Activated naive CD4-positive, alpha-beta T cell treated with anti-CD3 and anti-CD28 coated beads, Interleukin-2, amount 10 ng/mL, durations not matched to agents 7 days and 5 days (primary cell): ENCODE data around the gene INPP5A.
"Not testable (repeated sequence)": the region's sequence is repeated elsewhere in the genome, so short reads cannot be mapped to it uniquely, and the experiment has no call there.

Experiments
- CTCF ChIA-PET: fragments of 350-600 bp; sonication (Branson Sonifier 250); formaldehyde crosslinking; loops from one replicate; lab custom pipeline; 2021; ENCODE audit warnings: antibody characterized with exemption; lab: Charles Lee
- DNase-seq: peaks from one replicate; pipeline ENCODE4 v3.0.0-alpha.2; 2020
- H3K27ac Mint-ChIP-seq: one replicate; pipeline ENCODE4 v1.8.0; 2021; ENCODE audit warnings: mild to moderate bottlenecking, moderate library complexity, mixed read lengths
- H3K27me3 Mint-ChIP-seq: one replicate; pipeline ENCODE4 v1.8.0; 2021; ENCODE audit warnings: mild to moderate bottlenecking, mixed read lengths
- H3K36me3 Mint-ChIP-seq: one replicate; pipeline ENCODE4 v1.8.0; 2021; ENCODE audit warnings: mixed read lengths
- H3K4me1 Mint-ChIP-seq: one replicate; pipeline ENCODE4 v1.8.0; 2021; ENCODE audit warnings: mixed read lengths
- H3K4me3 Mint-ChIP-seq: one replicate; pipeline ENCODE4 v1.8.0; 2021; ENCODE audit warnings: mild to moderate bottlenecking, moderate library complexity, mixed read lengths
- H3K9me3 Mint-ChIP-seq: one replicate; pipeline ENCODE4 v1.8.0; 2021; ENCODE audit warnings: mixed read lengths

INPP5A gene

DNA sequence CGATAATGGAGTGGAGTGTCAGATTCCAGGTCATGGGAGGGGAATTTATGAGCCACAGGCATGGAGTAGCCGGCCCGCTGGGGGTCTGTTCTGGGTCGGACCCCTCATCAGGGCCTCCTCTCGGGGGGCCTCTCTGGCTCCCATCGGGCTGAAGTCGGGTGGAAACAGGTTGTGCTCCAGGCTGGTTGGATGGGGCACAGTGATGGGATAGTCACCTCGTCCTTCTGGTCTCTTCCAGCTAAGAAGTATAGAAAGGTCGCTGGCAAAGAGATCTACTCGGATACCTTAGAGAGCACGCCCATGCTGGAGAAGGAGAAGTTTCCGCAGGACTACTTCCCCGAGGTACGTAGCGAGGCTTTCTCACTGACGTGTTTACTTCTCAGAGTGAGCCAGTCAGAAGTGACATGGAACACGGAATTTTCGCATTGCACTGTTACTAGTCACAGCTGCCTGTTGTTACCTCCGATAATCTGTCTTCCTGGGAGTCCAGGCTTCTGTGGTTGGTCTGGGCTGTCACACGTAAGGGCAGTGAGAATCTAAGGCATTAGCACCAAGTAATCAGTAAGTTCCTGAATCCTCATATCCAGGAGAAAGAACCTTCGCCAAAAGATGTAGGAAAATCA, 160.1 kb downstream of the INPP5A start:
- no peaks in the 10 kb centered on the region for H3K27me3 Mint-ChIP-seq
- H3K4me1 Mint-ChIP-seq: peaks cover 25% of the 10 kb centered on the region
- no peak overlapping the region for H3K4me3 Mint-ChIP-seq
- peaks cover 8% of the 10 kb centered on the region for H3K9me3 Mint-ChIP-seq
- peak overlapping the region; percentile 3 for H3K27ac Mint-ChIP-seq
- CTCF ChIA-PET: no interaction called here
- peaks cover 12% of the 10 kb centered on the region for H3K36me3 Mint-ChIP-seq
- DNase-seq: no peak

- H3K27me3 Mint-ChIP-seq: no peaks in the 10 kb centered on the region
- peaks cover 14% of the 10 kb centered on the region for H3K36me3 Mint-ChIP-seq
- peaks cover 8% of the 10 kb centered on the region for H3K9me3 Mint-ChIP-seq
- no peak for DNase-seq
- no peak overlapping the region for H3K4me3 Mint-ChIP-seq
- H3K27ac Mint-ChIP-seq: no peak overlapping the region
- peaks cover 25% of the 10 kb centered on the region for H3K4me1 Mint-ChIP-seq
- CTCF ChIA-PET: no interaction called here
Observed at GRCh38 chr10:132698211-132698751, 160.7 kb downstream of the INPP5A start.

GRCh38 chr10:132698761-132699391, 161.3 kb downstream of the INPP5A start:
- Mint-ChIP-seq H3K4me1 (peaks cover 25% of the 10 kb centered on the region), H3K27ac (peak overlapping the region; percentile 42), H3K36me3 (peaks cover 15% of the 10 kb centered on the region), H3K4me3 (no peak overlapping the region), H3K27me3 (no peaks in the 10 kb centered on the region), H3K9me3 (peaks cover 9% of the 10 kb centered on the region)
- CTCF ChIA-PET: no interaction called here
- DNase-seq: no peak

DNA sequence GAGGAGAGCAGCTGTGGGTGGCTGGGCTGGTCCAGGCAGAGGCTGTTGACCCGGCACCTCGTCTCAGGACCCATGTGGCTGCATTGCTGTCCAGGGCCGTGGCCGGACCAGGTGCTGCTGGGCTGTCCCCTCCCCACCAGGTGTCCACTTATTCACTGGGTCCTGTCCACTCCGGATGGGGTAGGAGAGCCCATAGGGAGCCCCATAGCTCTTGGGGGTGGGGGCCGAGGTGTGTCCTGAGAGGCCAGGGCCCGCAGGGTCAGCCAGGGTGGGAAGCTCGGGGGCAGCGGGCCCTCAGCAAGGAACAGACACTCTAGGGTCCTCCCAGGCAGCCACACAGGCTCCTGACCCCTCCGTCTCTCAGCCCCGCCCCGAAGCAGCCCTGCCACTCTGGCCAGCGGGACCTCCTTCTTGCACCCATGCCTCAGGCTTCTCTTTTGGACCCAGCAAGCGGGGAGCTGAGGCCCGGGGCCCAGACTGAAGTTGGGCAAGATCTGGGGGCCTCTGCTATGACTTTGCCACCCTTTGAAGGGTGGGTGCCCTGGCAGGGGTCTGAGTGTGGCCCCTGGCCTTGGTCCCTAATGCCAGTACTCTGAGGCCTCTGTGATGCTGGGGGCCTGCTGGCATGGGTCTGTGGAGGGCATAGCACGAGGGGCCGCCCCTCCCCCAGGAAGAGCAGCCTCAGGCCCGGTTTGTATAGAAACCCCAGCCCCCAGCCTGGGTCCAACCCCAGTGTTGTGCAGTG, 162.0 kb downstream of the INPP5A start:
- Mint-ChIP-seq H3K9me3 (peaks cover 10% of the 10 kb centered on the region), H3K4me1 (peaks cover 25% of the 10 kb centered on the region), H3K4me3 (no peak overlapping the region)

GRCh38 chr10:132700156-132701098, 162.8 kb downstream of the INPP5A start:
- peaks cover 14% of the 10 kb centered on the region for H3K36me3 Mint-ChIP-seq
- H3K9me3 Mint-ChIP-seq: peaks cover 3% of the 10 kb centered on the region
- H3K4me3 Mint-ChIP-seq: no peak overlapping the region
- CTCF ChIA-PET: no interaction called here
- H3K27me3 Mint-ChIP-seq: no peaks in the 10 kb centered on the region
- H3K4me1 Mint-ChIP-seq: peaks cover 20% of the 10 kb centered on the region
- H3K27ac Mint-ChIP-seq: no peak overlapping the region
- no peak for DNase-seq

More for the DNA sequence above, 162.0 kb downstream of the INPP5A start:
- H3K27ac Mint-ChIP-seq: no peak overlapping the region
- CTCF ChIA-PET: no interaction called here
- DNase-seq: no peak
- H3K36me3 Mint-ChIP-seq: peaks cover 17% of the 10 kb centered on the region
- no peaks in the 10 kb centered on the region for H3K27me3 Mint-ChIP-seq

DNA sequence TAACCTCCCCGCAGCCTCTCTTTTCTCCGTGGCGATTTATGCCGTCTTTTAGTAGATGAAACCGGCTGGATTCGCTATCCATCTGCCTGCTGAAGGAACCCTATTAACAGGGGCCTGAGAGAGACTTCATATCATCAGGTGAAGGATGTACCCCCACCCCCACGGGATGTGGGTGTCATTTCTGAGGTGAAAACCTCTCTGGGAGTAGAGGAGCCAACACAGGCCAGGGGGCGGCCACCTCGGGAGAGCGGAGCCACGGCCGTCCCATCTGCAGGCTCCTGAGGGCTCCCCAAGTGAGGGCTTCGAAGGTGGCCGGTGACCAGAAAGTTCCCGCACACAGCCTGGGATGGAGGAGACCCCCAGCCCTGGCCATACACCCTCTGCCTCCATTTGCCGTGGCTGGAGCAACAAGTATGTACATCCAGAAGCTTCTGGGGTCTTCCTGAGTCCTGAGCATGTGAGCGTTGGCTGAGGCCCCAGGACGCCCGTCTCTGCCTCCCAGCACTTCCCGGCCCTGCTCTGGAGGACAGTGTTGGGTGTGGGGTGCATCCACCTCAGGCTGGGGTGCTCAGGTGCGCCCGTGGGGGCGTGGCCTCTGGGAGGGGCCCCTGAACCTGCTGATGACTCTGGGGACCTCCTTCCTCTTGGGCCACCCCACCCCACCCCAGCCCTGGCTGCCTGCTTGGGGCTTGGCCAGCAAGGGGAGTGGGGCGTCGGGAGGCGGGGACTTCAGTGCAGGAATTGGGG, 163.7 kb downstream of the INPP5A start:
- H3K36me3 Mint-ChIP-seq: peaks cover 18% of the 10 kb centered on the region
- H3K4me3 Mint-ChIP-seq: no peak overlapping the region
- H3K9me3 Mint-ChIP-seq: peaks cover 11% of the 10 kb centered on the region
- no peaks in the 10 kb centered on the region for H3K27me3 Mint-ChIP-seq
- CTCF ChIA-PET: no interaction called here
- H3K4me1 Mint-ChIP-seq: peaks cover 11% of the 10 kb centered on the region
- no peak overlapping the region for H3K27ac Mint-ChIP-seq
- DNase-seq: no peak

DNA sequence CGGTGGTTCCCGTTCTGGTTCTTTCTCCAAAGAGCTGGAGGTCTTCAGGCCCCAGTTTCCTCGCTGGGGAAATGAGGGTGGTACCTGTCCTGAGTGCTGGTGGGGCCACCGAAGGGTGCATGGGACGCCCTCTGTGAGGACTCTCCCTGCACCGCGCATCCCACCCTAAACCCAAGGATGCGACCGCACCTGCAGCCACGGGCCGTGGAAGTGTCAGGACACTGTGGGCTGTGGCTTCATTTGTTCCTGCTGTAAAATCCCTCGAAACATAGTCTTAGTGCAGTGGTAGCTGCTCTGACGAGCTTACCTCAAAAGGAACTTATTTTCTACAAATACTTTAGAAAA, 164.2 kb downstream of the INPP5A start:
- H3K4me1 Mint-ChIP-seq: peaks cover 6% of the 10 kb centered on the region
- H3K27me3 Mint-ChIP-seq: no peaks in the 10 kb centered on the region
- H3K9me3 Mint-ChIP-seq: peaks cover 13% of the 10 kb centered on the region
- no peak overlapping the region for H3K4me3 Mint-ChIP-seq
- peaks cover 20% of the 10 kb centered on the region for H3K36me3 Mint-ChIP-seq
- CTCF ChIA-PET: no interaction called here
- H3K27ac Mint-ChIP-seq: no peak overlapping the region
- no peak for DNase-seq

DNA sequence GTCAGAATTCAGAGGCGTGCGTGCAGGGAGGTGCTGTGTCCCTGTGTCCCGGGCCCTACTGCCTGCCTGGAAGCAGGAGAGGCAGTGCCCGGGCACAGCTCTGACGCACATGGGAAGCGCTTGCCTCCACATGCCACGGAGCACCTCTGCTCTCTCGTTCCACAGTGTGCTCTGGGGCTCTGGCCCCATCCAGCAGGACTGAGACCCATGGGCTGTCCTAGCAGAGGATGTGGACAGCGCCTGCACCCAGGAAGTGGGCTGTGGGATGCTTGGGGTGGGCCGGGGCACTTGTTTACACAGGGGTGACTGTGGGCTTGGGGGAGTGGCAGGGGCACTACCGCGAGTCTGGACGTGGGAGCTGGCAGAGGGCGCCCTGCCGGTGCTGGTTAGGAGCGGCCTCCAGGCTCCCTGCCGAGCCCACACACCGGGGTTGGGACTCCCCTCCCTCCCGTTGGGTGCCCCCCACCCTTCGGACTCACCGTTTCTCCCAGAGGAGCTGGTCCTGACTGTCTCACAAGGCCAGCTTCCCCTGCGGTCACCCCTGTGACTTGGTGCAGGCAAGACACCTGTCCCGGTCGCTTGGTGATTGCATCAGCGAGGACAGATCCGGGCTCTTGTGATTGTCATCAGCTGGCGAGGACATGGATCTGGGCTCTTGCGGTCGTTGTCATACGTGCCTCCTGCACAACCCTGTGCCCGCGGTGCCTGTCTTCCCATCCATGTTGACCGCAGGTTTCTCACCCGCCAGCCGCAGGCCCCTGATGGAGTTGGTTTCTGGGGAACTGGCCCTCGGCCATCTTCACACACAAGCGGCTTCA, 165.2 kb downstream of the INPP5A start:
- Mint-ChIP-seq H3K4me3 (no peak overlapping the region), H3K4me1 (peaks cover 2% of the 10 kb centered on the region), H3K27ac (no peak overlapping the region), H3K36me3 (peaks cover 25% of the 10 kb centered on the region), H3K27me3 (no peaks in the 10 kb centered on the region), H3K9me3 (peaks cover 13% of the 10 kb centered on the region)
- CTCF ChIA-PET: no interaction called here
- no peak for DNase-seq

- Mint-ChIP-seq H3K9me3 (peaks cover 13% of the 10 kb centered on the region), H3K36me3 (peaks cover 23% of the 10 kb centered on the region), H3K4me1 (peaks cover 2% of the 10 kb centered on the region), H3K27me3 (no peaks in the 10 kb centered on the region), H3K4me3 (no peak overlapping the region), H3K27ac (no peak overlapping the region)
- no peak for DNase-seq
- CTCF ChIA-PET: no interaction called here
Observed at GRCh38 chr10:132703419-132704007, 165.9 kb downstream of the INPP5A start.

GRCh38 chr10:132704008-132704814, 166.6 kb downstream of the INPP5A start:
- Mint-ChIP-seq H3K36me3 (peaks cover 23% of the 10 kb centered on the region), H3K9me3 (peaks cover 13% of the 10 kb centered on the region), H3K4me3 (no peak overlapping the region), H3K4me1 (peaks cover 2% of the 10 kb centered on the region), H3K27ac (no peak overlapping the region), H3K27me3 (no peaks in the 10 kb centered on the region)
- CTCF ChIA-PET: interaction anchor here (0.6 kb wide), 1 partner anchor 201 kb away, joined by 3 read pairs; no protein-coding TSS in a partner anchor
- no peak for DNase-seq

DNA sequence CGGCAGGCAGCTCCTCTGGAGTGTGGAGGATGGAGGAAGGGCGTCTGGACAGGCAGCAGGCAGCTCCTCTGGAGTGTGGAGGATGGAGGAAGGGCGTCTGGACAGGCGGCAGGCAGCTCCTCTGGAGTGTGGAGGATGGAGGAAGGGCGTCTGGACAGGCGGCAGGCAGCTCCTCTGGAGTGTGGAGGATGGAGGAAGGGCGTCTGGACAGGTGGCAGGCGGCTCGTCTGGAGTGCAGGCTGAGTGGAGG, 167.2 kb downstream of the INPP5A start:
- H3K27ac Mint-ChIP-seq, H3K4me1 Mint-ChIP-seq, CTCF ChIA-PET, DNase-seq, H3K4me3 Mint-ChIP-seq, H3K27me3 Mint-ChIP-seq: not testable (repeated sequence)
- peaks cover 23% of the 10 kb centered on the region for H3K36me3 Mint-ChIP-seq
- H3K9me3 Mint-ChIP-seq: peaks cover 13% of the 10 kb centered on the region

DNA sequence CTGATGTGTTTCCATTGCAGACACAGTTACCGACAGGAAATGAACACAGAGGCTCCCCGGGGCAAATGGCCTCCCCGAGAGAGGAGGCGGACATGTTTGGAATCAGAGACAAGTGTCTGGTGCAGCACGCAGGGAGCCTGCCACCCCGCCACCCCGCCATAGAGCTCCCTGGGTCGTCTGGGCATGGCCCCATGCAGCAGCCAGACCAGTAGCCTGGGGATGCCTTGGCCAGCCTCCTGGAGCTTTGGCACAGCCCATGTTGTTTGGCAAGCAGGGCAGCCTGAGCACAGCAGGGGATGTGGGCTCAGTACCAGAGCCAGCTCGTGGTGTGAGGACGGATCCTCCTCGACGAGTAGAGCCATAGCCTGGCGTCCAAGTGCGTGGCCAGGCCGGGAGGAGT, 167.6 kb downstream of the INPP5A start:
- Mint-ChIP-seq H3K36me3 (peaks cover 23% of the 10 kb centered on the region), H3K9me3 (peaks cover 13% of the 10 kb centered on the region), H3K4me1 (peaks cover 2% of the 10 kb centered on the region), H3K27ac (no peak overlapping the region), H3K27me3 (no peaks in the 10 kb centered on the region), H3K4me3 (no peak overlapping the region)
- CTCF ChIA-PET: no interaction called here
- DNase-seq: no peak
